Upper lobe of right lung (tissue), 1 donor: ENCODE data around the gene MEGF11. TPM values are rescaled to one million over a fixed set of nuclear protein-coding genes. Genes with fewer than 3 reads are reported as not detected.

ENCODE experiments used
- ATAC-seq: fragments of 200-7000 bp; cut with Tn5 transposase; one replicate; pipeline ENCODE4 v1.9.1; 2020; ENCODE audit warnings: mild to moderate bottlenecking, moderate library complexity
- DNase-seq: peaks from one replicate; pipeline ENCODE4 v3.0.0-alpha.2; 2020
- H3K27ac ChIP-seq: fragments of 200-600 bp; one replicate; pipeline ENCODE4 v1.8.0; 2022
- H3K27me3 ChIP-seq: fragments of 200-600 bp; one replicate; pipeline ENCODE4 v1.8.0; 2022; ENCODE audit warnings: mild to moderate bottlenecking
- H3K36me3 ChIP-seq: fragments of 200-600 bp; one replicate; pipeline ENCODE4 v1.8.0; 2022
- H3K4me1 ChIP-seq: fragments of 200-600 bp; one replicate; pipeline ENCODE4 v1.8.0; 2022
- H3K4me3 ChIP-seq: fragments of 200-600 bp; one replicate; pipeline ENCODE4 v1.8.0; 2022; ENCODE audit warnings: mild to moderate bottlenecking
- H3K9me3 ChIP-seq: fragments of 200-600 bp; one replicate; pipeline ENCODE4 v1.8.0; 2022
- CTCF ChIP-seq: fragments of 200-600 bp; IDR thresholded peaks from one replicate; pipeline ENCODE4 v1.8.0; 2022; ENCODE audit warnings: antibody characterized with exemption
- intact Hi-C: fragments of 100-400 bp; cut with DNase I; formaldehyde crosslinking; loops from one replicate; pipeline ENCODE4 v1.11.0; 2022
- total RNA-seq: library from RNA; stranded (reverse); fragmentation: NEBNext Ultra II Directional; extraction: Animal tissue kit (Norgen Biotek cat#: 25700); gene quantifications from one replicate; pipeline ENCODE4 v1.2.1, GENCODE V29; 2021
- donor health status: DM: no; HTN: yes; CAD: no; lungs with severe emphysema.

Gene MEGF11
- total RNA-seq, 1 donor from 2014 or later = 3.0 TPM

GRCh38 chr15:66098022-66098363 is 155.6 kb downstream of the MEGF11 start:
- Histone ChIP-seq H3K27me3 (peaks cover under 1% of the 10 kb centered on the region), H3K4me1 (no peaks in the 10 kb centered on the region), H3K4me3 (no peak overlapping the region), H3K27ac (no peak overlapping the region), H3K9me3 (no peaks in the 10 kb centered on the region), H3K36me3 (no peaks in the 10 kb centered on the region)
- ATAC-seq (no peak), DNase-seq (peak; percentile 35)
- TF ChIP-seq CTCF = no peak
- intact Hi-C loops = no loop called here

- no peak overlapping the region for H3K4me3 ChIP-seq
- intact Hi-C loops = no loop called here
- ATAC-seq (peak; percentile 25), DNase-seq (no peak)
- H3K27me3 ChIP-seq = no peaks in the 10 kb centered on the region
- no peaks in the 10 kb centered on the region for H3K36me3 ChIP-seq
- H3K4me1 ChIP-seq = no peaks in the 10 kb centered on the region
- H3K9me3 ChIP-seq = no peaks in the 10 kb centered on the region
- no peak overlapping the region for H3K27ac ChIP-seq
- no peak for TF ChIP-seq CTCF
These were observed 156.2 kb downstream of the MEGF11 start for GRCh38 chr15:66097151-66098021.

GRCh38 chr15:66096688-66097058 is 156.9 kb downstream of the MEGF11 start:
- intact Hi-C loops = no loop called here
- Histone ChIP-seq H3K36me3 (no peaks in the 10 kb centered on the region), H3K27ac (no peak overlapping the region), H3K9me3 (no peaks in the 10 kb centered on the region), H3K4me1 (no peaks in the 10 kb centered on the region), H3K27me3 (no peaks in the 10 kb centered on the region), H3K4me3 (no peak overlapping the region)
- TF ChIP-seq CTCF = no peak
- DNase-seq = peak; percentile 19
- ATAC-seq = peak; percentile 4

- Histone ChIP-seq H3K36me3 (no peaks in the 10 kb centered on the region), H3K4me3 (no peak overlapping the region), H3K27ac (no peak overlapping the region), H3K4me1 (no peaks in the 10 kb centered on the region), H3K27me3 (no peaks in the 10 kb centered on the region), H3K9me3 (no peaks in the 10 kb centered on the region)
- intact Hi-C loops = no loop called here
- ATAC-seq = peak; percentile 52
- peak; percentile 57 for DNase-seq
- no peak for TF ChIP-seq CTCF
These were observed 157.5 kb downstream of the MEGF11 start for GRCh38 chr15:66095871-66096687.

GRCh38 chr15:66094331-66094730 is 159.2 kb downstream of the MEGF11 start:
- Histone ChIP-seq H3K4me3 (no peak overlapping the region), H3K4me1 (no peaks in the 10 kb centered on the region), H3K36me3 (no peaks in the 10 kb centered on the region), H3K9me3 (no peaks in the 10 kb centered on the region), H3K27me3 (no peaks in the 10 kb centered on the region), H3K27ac (no peak overlapping the region)
- no peak for ATAC-seq
- intact Hi-C loops = no loop called here
- TF ChIP-seq CTCF = no peak
- peak; percentile 37 for DNase-seq
